Right cardiac atrium (tissue), 5 donors: Measurements from ENCODE around the gene KNSTRN. TPM values are rescaled to one million over a fixed set of nuclear protein-coding genes. Genes with fewer than 3 reads are reported as not detected.
A peak's percentile ranks its signal among the peaks of the same experiment; 100 is the strongest.

Experiments
- ATAC-seq, 2 donors: fragments of 200-7000 bp; cut with Tn5 transposase; one replicate each; pipeline versions ENCODE4 v1.8.0 to v1.9.1; 2020; ENCODE audit warnings: moderate library complexity in 2 of 2, mild to moderate bottlenecking in 1 of 2
- DNase-seq, 3 donors: peaks; one replicate each; pipeline ENCODE4 v3.0.0-alpha.2; 2020
- H3K27ac ChIP-seq: one replicate; pipeline ENCODE4 v1.5.1; 2013; ENCODE audit warnings: mild to moderate bottlenecking, low read length, control low read depth, moderate library complexity
- H3K27me3 ChIP-seq: one replicate; pipeline ENCODE4 v1.6.1; 2013; ENCODE audit not compliant: control insufficient read depth, insufficient read depth
- H3K4me1 ChIP-seq: one replicate; pipeline ENCODE4 v1.6.1; 2013; ENCODE audit warnings: low read length; ENCODE audit not compliant: control insufficient read depth, insufficient read depth
- H3K4me3 ChIP-seq: one replicate; pipeline ENCODE4 v1.5.1; 2013; ENCODE audit warnings: low read length, control low read depth
- H3K9me3 ChIP-seq: one replicate; pipeline ENCODE4 v1.6.1; 2013; ENCODE audit warnings: low read length; ENCODE audit not compliant: control insufficient read depth
- WGBS: extraction: QIAGEN DNeasy Blood & Tissue Kit; methylation state at CpG from one replicate; pipeline ENCODE4 v1.1.7; 2013; 5-methylcytosine and 5-hydroxymethylcytosine counted together
- intact Hi-C, 4 donors: fragments of 100-400 bp; cut with DNase I; formaldehyde crosslinking; loops; one replicate each; pipeline versions ENCODE4 v1.11.0 to v1.14.0; 2022 to 2023
- polyA plus RNA-seq: library from polyadenylated mRNA; stranded (reverse); fragments of 200-250 nt; gene quantifications from one replicate; pipeline ENCODE4 v1.2.3, GENCODE V29; 2013
- total RNA-seq, 4 donors: library from RNA; stranded (reverse); fragmentation: NEBNext Ultra II Directional; extraction: Animal tissue kit (Norgen Biotek cat#: 25700); gene quantifications; one replicate each; pipeline ENCODE4 v1.2.1, GENCODE V29; 2021
- donor health status: healthy with polysubstance abuse.
- donor health status: DM: no; HTN: yes; CAD: no.
- donor health status: DM: no; HTN: no; CAD: no.
- donor health status: DM: no; HTN: yes; CAD: no; lungs with severe emphysema.
- donor health status: DM: yes; HTN: yes; CAD: no.

KNSTRN gene
- total and polyA plus RNA-seq, 5 donors = 8.9 to 10.0 (median 9.4) TPM

GRCh38 chr15:40381818-40382529, 547 bp upstream of the KNSTRN start:
- no peaks in the 10 kb centered on the region for H3K9me3 ChIP-seq
- 93% methylated on average over 11 of the region's 11 CpGs for WGBS
- H3K4me1 ChIP-seq = no peaks in the 10 kb centered on the region
- DNase-seq (no peak), ATAC-seq (no peak)
- H3K4me3 ChIP-seq = no peak overlapping the region
- no peak overlapping the region for H3K27ac ChIP-seq
- H3K27me3 ChIP-seq = no peaks in the 10 kb centered on the region
- intact Hi-C loops = no loop called here

- DNase-seq (no peak), ATAC-seq (no peak)
- Histone ChIP-seq H3K4me1 (peaks cover 2% of the 10 kb centered on the region), H3K27ac (no peak overlapping the region), H3K9me3 (no peaks in the 10 kb centered on the region), H3K27me3 (no peaks in the 10 kb centered on the region), H3K4me3 (no peak overlapping the region)
- 97% methylated on average over 3 of the region's 3 CpGs for WGBS
- intact Hi-C loops = no loop called here
Observed at GRCh38 chr15:40386480-40386879, 4.0 kb downstream of the KNSTRN start.

GRCh38 chr15:40388941-40389823, 6.7 kb downstream of the KNSTRN start:
- DNase-seq (no peak), ATAC-seq (peak; percentile 44 to 47)
- H3K4me3 ChIP-seq = no peak overlapping the region
- H3K27me3 ChIP-seq = no peaks in the 10 kb centered on the region
- H3K27ac ChIP-seq = peak overlapping the region; percentile 19
- no peaks in the 10 kb centered on the region for H3K9me3 ChIP-seq
- 88% methylated on average over 13 of the region's 13 CpGs for WGBS
- H3K4me1 ChIP-seq = peaks cover 2% of the 10 kb centered on the region
- intact Hi-C loops = no loop called here

GRCh38 chr15:40389824-40390595, 7.5 kb downstream of the KNSTRN start:
- no peak for DNase-seq
- intact Hi-C loops = no loop called here
- Histone ChIP-seq H3K4me3 (no peak overlapping the region), H3K4me1 (peaks cover 2% of the 10 kb centered on the region), H3K27ac (peak overlapping the region; percentile 19), H3K27me3 (no peaks in the 10 kb centered on the region), H3K9me3 (no peaks in the 10 kb centered on the region)
- 95% methylated on average over 2 of the region's 2 CpGs for WGBS
- ATAC-seq = no peak

- Histone ChIP-seq H3K4me1 (peaks cover 2% of the 10 kb centered on the region), H3K4me3 (no peak overlapping the region), H3K27ac (no peak overlapping the region), H3K27me3 (no peaks in the 10 kb centered on the region), H3K9me3 (no peaks in the 10 kb centered on the region)
- ATAC-seq = no peak
- DNase-seq = no peak
- intact Hi-C loops = loop anchor here in 1 of 4 donors (2.0 kb wide), 1 partner anchor 18 kb away; no protein-coding TSS in a partner anchor
- WGBS = 91% methylated on average over 4 of the region's 4 CpGs
Observed at GRCh38 chr15:40392986-40393948, 10.7 kb downstream of the KNSTRN start.

- H3K4me3 ChIP-seq = no peak overlapping the region
- no peak overlapping the region for H3K27ac ChIP-seq
- intact Hi-C loops = no loop called here
- no peaks in the 10 kb centered on the region for H3K27me3 ChIP-seq
- no peak for DNase-seq
- no peaks in the 10 kb centered on the region for H3K4me1 ChIP-seq
- ATAC-seq = no peak
- no peaks in the 10 kb centered on the region for H3K9me3 ChIP-seq
- WGBS = 81% methylated on average over 8 of the region's 8 CpGs
Observed at GRCh38 chr15:40397688-40398412, 15.3 kb downstream of the KNSTRN start.

- H3K27me3 ChIP-seq = no peaks in the 10 kb centered on the region
- WGBS = 72% methylated on average over 4 of the region's 4 CpGs
- H3K4me1 ChIP-seq = no peaks in the 10 kb centered on the region
- DNase-seq (no peak), ATAC-seq (peak; percentile 40 to 42)
- H3K27ac ChIP-seq = no peak overlapping the region
- H3K4me3 ChIP-seq = no peak overlapping the region
- no peaks in the 10 kb centered on the region for H3K9me3 ChIP-seq
- intact Hi-C loops = no loop called here
Observed at GRCh38 chr15:40398413-40398873, 15.9 kb downstream of the KNSTRN start.

- H3K9me3 ChIP-seq = no peaks in the 10 kb centered on the region
- no peaks in the 10 kb centered on the region for H3K4me1 ChIP-seq
- no peaks in the 10 kb centered on the region for H3K27me3 ChIP-seq
- ATAC-seq (no peak), DNase-seq (no peak)
- H3K4me3 ChIP-seq = no peak overlapping the region
- intact Hi-C loops = no loop called here
- H3K27ac ChIP-seq = no peak overlapping the region
- 80% methylated on average over 7 of the region's 7 CpGs for WGBS
Observed at GRCh38 chr15:40399370-40399769, 16.8 kb downstream of the KNSTRN start.

GRCh38 chr15:40405501-40406381, 23.2 kb downstream of the KNSTRN start, which contains the start of gene IVD:
Gene IVD (plus strand): TSS chr15:40405795. CDS start chr15:40405828, 33 bp downstream.
- Histone ChIP-seq H3K27ac (peak within 1 kb of the TSS; percentile 59), H3K9me3 (no peaks in the 10 kb centered on the region), H3K27me3 (no peaks in the 10 kb centered on the region), H3K4me3 (peak within 1 kb of the TSS; percentile 67), H3K4me1 (peaks cover 2% of the 10 kb centered on the region)
- ATAC-seq (peak; percentile 100), DNase-seq (peak; percentile 97 to 99 (median 99))
- intact Hi-C loops = no loop called here
- 2% methylated on average over 54 of the region's 54 CpGs for WGBS
